KBM-7 (cell line): ENCODE data around the gene CHSY3.

ENCODE experiments used
- DNase-seq: peaks from one replicate; pipeline ENCODE4 v3.0.0-alpha.2; 2015
- in situ Hi-C: fragments of 300-500 bp; cut with MboI; formaldehyde crosslinking; loops from 2 replicates; pipeline ENCODE4 v1.14.3; 2020; ENCODE audit warnings: low sequenced_read_pairs, low pct_unique_long_range_greater_than_20kb, mixed read lengths

The CHSY3 gene

GRCh38 chr5:129943936-129944335 lies 39.7 kb downstream of the CHSY3 start:
- in situ Hi-C loops: no loop called here
- no peak for DNase-seq

DNA sequence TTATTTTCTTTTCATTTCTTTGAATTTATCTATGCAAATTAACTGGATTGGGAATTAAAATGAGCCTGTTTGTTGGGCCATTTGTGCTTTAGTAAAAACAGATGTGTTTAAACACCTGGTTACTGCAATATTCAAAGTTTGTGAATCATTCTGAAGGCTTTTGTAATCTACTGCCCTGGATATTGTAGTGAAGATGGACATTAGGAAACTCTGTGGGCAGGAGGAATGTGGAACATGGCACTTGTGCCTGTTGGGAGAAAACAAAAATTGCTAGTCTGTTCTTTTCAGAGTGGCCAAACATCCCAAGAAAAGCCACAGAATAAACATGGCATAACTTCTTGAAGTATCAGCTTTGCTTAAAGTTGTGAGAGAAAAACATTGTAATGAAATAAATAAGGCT lies 40.8 kb downstream of the CHSY3 start:
- in situ Hi-C loops: no loop called here

DNA sequence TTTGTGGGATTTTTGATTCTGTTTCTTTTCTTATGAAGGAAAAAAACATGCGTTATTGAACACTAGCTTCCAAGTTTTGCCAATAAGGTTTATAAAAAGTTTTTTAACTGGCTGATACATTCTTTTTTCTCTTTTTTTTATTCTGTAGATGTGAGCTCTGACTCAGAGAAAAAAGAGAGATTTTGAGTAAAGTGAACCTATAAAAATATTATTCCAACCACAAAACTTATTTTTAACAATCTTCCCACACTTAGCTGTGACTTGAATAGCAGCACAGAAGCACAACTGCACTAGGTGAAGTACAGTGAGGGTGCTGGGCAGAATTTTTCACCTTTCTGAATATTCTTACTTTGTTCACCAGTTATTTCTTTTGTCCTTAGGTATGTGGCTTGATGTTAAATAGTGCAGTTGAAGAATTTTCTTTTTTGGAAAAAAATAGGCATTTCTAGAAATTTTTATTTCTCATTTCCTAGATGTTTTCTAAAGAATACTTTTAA lies 41.6 kb downstream of the CHSY3 start:
- in situ Hi-C loops: no loop called here
- DNase-seq: no peak

More for the DNA sequence above, 40.8 kb downstream of the CHSY3 start:
- DNase-seq: no peak

DNA sequence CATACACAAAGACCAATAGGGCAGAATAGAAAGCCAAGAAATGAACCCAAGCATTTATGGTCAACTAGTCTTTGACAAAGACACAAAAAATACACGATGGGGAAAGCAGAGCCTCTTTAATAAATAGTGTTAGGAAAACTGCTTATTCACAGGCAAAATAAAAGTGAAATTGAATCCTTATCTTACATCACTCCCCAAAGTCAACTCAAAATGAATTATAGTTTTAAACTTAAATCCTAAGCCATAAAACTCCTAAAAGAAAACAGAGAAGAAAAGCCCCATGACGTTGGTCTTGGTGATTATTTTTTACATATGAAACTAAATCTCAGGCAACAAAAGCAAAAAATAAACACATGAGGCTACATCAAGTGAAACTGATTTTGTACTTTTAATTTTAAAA lies 46.8 kb downstream of the CHSY3 start:
- in situ Hi-C loops: no loop called here
- no peak for DNase-seq

DNA sequence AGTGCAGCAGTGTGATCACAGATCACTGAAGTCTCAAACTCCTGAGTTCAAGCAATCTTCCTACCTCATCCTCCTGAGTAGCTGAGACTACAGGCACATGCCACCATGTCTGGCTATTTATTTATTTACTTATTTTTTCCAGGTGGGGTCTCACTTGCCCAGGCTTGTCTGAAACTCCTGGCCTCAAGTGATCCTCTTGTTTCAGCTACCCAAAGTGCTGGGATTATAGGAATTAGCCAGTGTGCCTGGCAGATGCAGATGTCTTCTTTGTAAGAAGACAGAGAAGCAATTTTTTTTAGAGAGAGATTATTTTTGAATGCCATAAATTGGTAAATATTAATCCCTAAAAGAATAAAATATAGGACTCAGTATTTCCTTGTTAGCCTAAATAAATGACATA lies 54.3 kb downstream of the CHSY3 start:
- in situ Hi-C loops: no loop called here
- DNase-seq: no peak

DNA sequence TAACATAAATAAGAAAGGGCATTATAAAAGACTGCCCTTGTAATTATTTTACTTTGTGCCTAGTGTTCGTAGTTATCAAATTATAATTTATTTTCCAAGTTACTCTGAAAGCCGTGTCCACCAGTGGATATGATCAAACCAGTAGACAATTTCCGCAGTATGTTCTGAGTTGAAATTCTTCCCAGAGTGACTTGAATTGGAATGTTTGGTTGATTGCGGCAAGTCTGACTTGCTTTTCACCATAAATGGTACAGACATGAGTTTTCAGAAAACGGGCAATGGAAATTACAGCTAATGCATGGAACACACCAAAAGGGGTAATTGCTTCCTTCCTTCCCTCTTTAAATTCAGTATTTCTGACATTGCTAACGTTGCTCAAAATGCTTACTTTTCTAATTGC lies 56.6 kb downstream of the CHSY3 start:
- DNase-seq: no peak
- in situ Hi-C loops: no loop called here

DNA sequence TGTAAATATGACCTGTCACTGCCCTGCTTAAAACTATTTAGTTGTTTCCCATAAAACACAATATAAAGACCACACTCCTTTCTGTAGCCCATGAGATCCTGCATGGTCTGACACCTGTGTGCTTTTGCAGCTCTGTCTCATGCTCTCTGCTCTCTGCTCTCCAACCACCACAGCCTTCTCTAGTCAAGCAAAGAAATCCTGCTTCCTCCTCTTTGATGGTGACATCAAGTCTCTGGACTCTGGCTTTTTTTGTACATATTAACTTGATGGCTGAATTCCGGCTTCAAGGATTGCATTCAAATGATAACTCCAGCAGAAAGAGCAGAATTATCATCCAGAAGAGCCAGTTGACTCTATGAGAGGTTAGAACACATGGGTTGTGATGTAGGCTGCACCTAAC lies 58.2 kb downstream of the CHSY3 start:
- DNase-seq: no peak
- in situ Hi-C loops: no loop called here

GRCh38 chr5:129963359-129963758 lies 59.1 kb downstream of the CHSY3 start:
- in situ Hi-C loops: no loop called here
- no peak for DNase-seq

GRCh38 chr5:129966071-129966470 lies 61.8 kb downstream of the CHSY3 start:
- no peak for DNase-seq
- in situ Hi-C loops: no loop called here

GRCh38 chr5:129971714-129972113 lies 67.4 kb downstream of the CHSY3 start:
- in situ Hi-C loops: no loop called here
- no peak for DNase-seq

DNA sequence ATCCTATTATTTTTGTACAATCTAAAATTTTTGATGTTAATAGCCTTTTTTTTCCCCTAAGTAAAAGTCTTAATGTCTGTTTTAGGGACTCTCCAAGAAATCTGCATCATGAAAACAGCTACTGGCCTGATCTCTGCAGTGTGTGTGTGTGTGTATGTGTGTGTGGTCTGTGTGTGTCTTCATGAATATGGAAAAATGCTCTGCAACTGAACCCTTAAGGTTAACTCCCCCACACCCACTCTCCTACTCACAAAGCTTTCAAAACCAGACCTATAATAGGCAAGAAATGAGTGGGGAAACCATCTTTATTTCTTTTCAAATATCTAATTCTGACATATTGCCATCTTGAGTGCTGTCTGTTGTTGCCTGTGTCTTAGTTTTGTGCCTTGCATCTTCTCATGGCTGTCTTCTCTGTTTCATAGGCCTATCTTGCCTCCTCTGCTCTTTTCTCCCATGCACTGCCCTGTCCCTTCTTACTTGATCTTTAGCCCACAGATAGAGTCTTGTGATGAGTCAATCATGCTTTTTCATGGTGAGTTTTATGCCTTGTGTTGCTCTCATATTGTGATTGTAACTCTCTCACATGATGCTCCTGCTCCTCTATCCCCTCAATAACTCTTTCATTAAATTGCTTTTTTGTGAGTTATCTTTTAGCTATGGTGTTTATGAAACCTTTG lies 68.3 kb downstream of the CHSY3 start:
- DNase-seq: no peak
- in situ Hi-C loops: no loop called here

GRCh38 chr5:129973716-129974426 lies 69.6 kb downstream of the CHSY3 start:
- no peak for DNase-seq
- in situ Hi-C loops: no loop called here

DNA sequence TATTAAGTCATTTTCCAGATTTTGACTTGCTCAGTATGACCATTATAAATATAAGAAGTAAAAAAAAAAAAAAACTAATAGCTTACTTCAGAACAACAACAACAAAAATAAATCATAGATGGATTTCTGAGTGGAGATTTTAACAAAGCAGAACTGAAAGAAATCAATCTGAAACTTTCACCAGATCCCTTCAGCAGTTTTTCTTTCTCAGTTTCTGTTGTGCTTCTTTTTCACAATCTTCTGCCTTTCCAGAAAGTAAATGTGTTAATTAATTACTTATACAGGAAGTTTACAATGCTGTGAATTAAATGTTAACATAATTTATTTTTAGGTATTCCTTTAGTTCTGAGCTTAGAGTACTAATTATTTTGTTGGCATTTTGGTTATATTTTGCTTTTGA lies 73.5 kb downstream of the CHSY3 start:
- no peak for DNase-seq
- in situ Hi-C loops: no loop called here

GRCh38 chr5:129978270-129978669 lies 74.0 kb downstream of the CHSY3 start:
- no peak for DNase-seq
- in situ Hi-C loops: no loop called here

GRCh38 chr5:129988453-129988852 lies 84.2 kb downstream of the CHSY3 start:
- in situ Hi-C loops: no loop called here
- no peak for DNase-seq

- no peak for DNase-seq
- in situ Hi-C loops: no loop called here
Observed at GRCh38 chr5:129991780-129992179, 87.5 kb downstream of the CHSY3 start.

GRCh38 chr5:129996896-129997295 lies 92.6 kb downstream of the CHSY3 start:
- DNase-seq: no peak
- in situ Hi-C loops: no loop called here

- in situ Hi-C loops: no loop called here
- DNase-seq: no peak
Observed at GRCh38 chr5:130000460-130000859, 96.2 kb downstream of the CHSY3 start.

DNA sequence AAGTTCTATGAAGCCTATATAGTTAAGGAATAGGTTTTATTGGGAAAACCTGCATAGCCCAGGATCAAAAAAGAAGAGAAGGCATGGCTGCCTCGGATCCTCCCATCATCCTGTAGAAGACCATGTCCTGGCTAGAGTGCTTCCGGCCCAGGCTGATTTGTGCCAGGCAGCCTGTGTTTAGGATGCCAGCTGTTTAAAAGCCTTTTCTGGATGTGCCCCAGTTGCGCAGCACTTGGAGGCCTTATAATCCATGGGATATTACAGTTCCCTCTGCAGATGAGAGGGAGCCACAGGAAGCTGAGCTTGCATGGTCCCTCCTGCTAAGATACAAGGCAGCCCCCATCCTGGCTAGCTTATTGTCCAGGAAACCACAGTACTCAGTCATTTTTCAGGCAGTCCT lies 97.9 kb downstream of the CHSY3 start:
- no peak for DNase-seq
- in situ Hi-C loops: no loop called here

DNA sequence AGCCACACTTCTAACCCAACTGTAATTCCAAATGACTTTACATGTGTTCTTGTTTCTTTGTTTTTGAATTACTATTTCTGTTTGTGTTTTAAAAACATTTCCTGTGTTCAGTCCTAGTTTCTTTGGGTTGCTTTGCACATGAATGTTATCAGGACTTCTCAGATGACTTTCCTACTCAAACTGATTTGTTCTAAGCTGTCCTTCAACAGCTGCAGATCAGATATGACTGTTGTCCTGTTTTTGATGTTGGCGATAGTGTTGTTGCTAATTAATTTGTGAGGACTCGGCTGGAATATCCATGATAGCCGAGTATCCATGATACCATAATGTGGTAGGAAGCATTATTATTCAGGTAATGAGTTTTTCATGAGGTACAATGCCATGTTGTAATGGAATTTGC lies 98.6 kb downstream of the CHSY3 start:
- DNase-seq: no peak
- in situ Hi-C loops: no loop called here

GRCh38 chr5:130011986-130012385 lies 107.7 kb downstream of the CHSY3 start:
- in situ Hi-C loops: no loop called here
- DNase-seq: no peak
